Kidney epithelial cell (primary cell): Measurements from ENCODE around the gene ELF5. TPM values are rescaled to one million over a fixed set of nuclear protein-coding genes. Genes with fewer than 3 reads are reported as not detected.

ENCODE experiments used
- DNase-seq: peaks from one replicate; pipeline ENCODE4 v3.0.0-alpha.2; 2010; ENCODE audit warnings: low read depth
- H3K27me3 ChIP-seq: 2 replicates; pipeline ENCODE4 v1.6.0; 2011; ENCODE audit warnings: low read length; ENCODE audit not compliant: control insufficient read depth, insufficient read depth
- H3K36me3 ChIP-seq: 2 replicates; pipeline ENCODE4 v1.5.1; 2011; ENCODE audit warnings: low read length; ENCODE audit not compliant: control insufficient read depth, insufficient read depth
- H3K4me3 ChIP-seq: 2 replicates; pipeline ENCODE4 v1.5.1; 2011; ENCODE audit warnings: low read depth, mild to moderate bottlenecking, control low read depth, low read length
- CTCF ChIP-seq: IDR thresholded peaks from 2 replicates; pipeline ENCODE4 v1.5.1; 2011; ENCODE audit warnings: mild to moderate bottlenecking, moderate library complexity, low read length, control low read depth, inconsistent platforms; ENCODE audit not compliant: insufficient read depth, poor library complexity, severe bottlenecking
- total RNA-seq: library from RNA; depleted of rRNA; stranded (reverse); fragments of >200 nt; gene quantifications from 2 replicates; pipeline ENCODE4 v1.2.3, GENCODE V29; 2015

The ELF5 gene
- total RNA-seq, 1 donor from 2014 or later = not detected

GRCh38 chr11:34549271-34549670 is 35.7 kb upstream of the ELF5 start:
- H3K4me3 ChIP-seq = no peak overlapping the region
- DNase-seq = peak; percentile 18
- no peak for TF ChIP-seq CTCF
- H3K36me3 ChIP-seq = no peaks in the 10 kb centered on the region
- no peaks in the 10 kb centered on the region for H3K27me3 ChIP-seq

- DNase-seq = no peak
- Histone ChIP-seq H3K27me3 (no peaks in the 10 kb centered on the region), H3K4me3 (no peak overlapping the region), H3K36me3 (no peaks in the 10 kb centered on the region)
- TF ChIP-seq CTCF = no peak
Observed at GRCh38 chr11:34548278-34548677, 34.7 kb upstream of the ELF5 start.

GRCh38 chr11:34546511-34547209 is 33.1 kb upstream of the ELF5 start:
- no peak for DNase-seq
- Histone ChIP-seq H3K4me3 (no peak overlapping the region), H3K36me3 (no peaks in the 10 kb centered on the region), H3K27me3 (no peaks in the 10 kb centered on the region)
- no peak for TF ChIP-seq CTCF

- H3K27me3 ChIP-seq = peaks cover 6% of the 10 kb centered on the region
- no peak overlapping the region for H3K4me3 ChIP-seq
- no peak for DNase-seq
- no peak for TF ChIP-seq CTCF
- H3K36me3 ChIP-seq = no peaks in the 10 kb centered on the region
Observed at GRCh38 chr11:34542089-34542488, 28.5 kb upstream of the ELF5 start.

- Histone ChIP-seq H3K4me3 (no peak overlapping the region), H3K36me3 (no peaks in the 10 kb centered on the region), H3K27me3 (peaks cover 6% of the 10 kb centered on the region)
- no peak for DNase-seq
- no peak for TF ChIP-seq CTCF
Observed at GRCh38 chr11:34540870-34541269, 27.3 kb upstream of the ELF5 start.

GRCh38 chr11:34537636-34538035 is 24.0 kb upstream of the ELF5 start:
- H3K4me3 ChIP-seq = no peak overlapping the region
- DNase-seq = no peak
- TF ChIP-seq CTCF = no peak
- H3K27me3 ChIP-seq = peaks cover 6% of the 10 kb centered on the region
- H3K36me3 ChIP-seq = no peaks in the 10 kb centered on the region
